H9 (cell line): ENCODE results near the gene TTC23. TPM values are rescaled to one million over a fixed set of nuclear protein-coding genes. Genes with fewer than 3 reads are reported as not detected.

ENCODE experiments used
- DNase-seq: peaks from one replicate; pipeline ENCODE4 v3.0.0-alpha.2; 2017
- H2AFZ ChIP-seq: one replicate; pipeline ENCODE4 v1.6.1; 2013; ENCODE audit warnings: mild to moderate bottlenecking, low read length, control low read depth, moderate library complexity
- H2AK5ac ChIP-seq: 2 replicates; pipeline ENCODE4 v1.6.1; 2013; ENCODE audit warnings: low read length, control low read depth, mixed read lengths; ENCODE audit not compliant: insufficient read length
- H2BK120ac ChIP-seq: one replicate; pipeline ENCODE4 v1.6.1; 2013; ENCODE audit warnings: low read depth, mild to moderate bottlenecking, low read length, control low read depth, inconsistent platforms; ENCODE audit not compliant: poor library complexity, severe bottlenecking
- H2BK12ac ChIP-seq: 2 replicates; pipeline ENCODE4 v1.6.1; 2013; ENCODE audit warnings: low read length, control low read depth, mixed read lengths, low read depth; ENCODE audit not compliant: insufficient read length
- H2BK15ac ChIP-seq: 2 replicates; pipeline ENCODE4 v1.6.1; 2013; ENCODE audit warnings: low read depth, low read length, control low read depth
- H2BK20ac ChIP-seq: one replicate; pipeline ENCODE4 v1.6.1; 2013; ENCODE audit warnings: low read depth, mild to moderate bottlenecking, low read length, control low read depth, inconsistent platforms; ENCODE audit not compliant: poor library complexity, severe bottlenecking
- H2BK5ac ChIP-seq: 2 replicates; pipeline ENCODE4 v1.6.1; 2013; ENCODE audit warnings: low read length, control low read depth, mixed read lengths; ENCODE audit not compliant: insufficient read length
- H3K14ac ChIP-seq: 2 replicates; pipeline ENCODE4 v1.6.1; 2013; ENCODE audit warnings: low read length, control low read depth; ENCODE audit not compliant: insufficient read depth
- H3K18ac ChIP-seq: 2 replicates; pipeline ENCODE4 v1.6.1; 2013; ENCODE audit warnings: low read depth, mild to moderate bottlenecking, mixed read lengths, low read length, control low read depth; ENCODE audit not compliant: insufficient read length
- H3K23ac ChIP-seq: 2 replicates; pipeline ENCODE4 v1.6.1; 2013; ENCODE audit warnings: low read length, control low read depth, mixed read lengths, low read depth; ENCODE audit not compliant: insufficient read length
- H3K23me2 ChIP-seq: 2 replicates; pipeline ENCODE4 v1.6.1; 2013; ENCODE audit warnings: low read depth, mild to moderate bottlenecking, mixed read lengths, low read length, control low read depth; ENCODE audit not compliant: insufficient read length, poor library complexity, severe bottlenecking
- H3K27ac ChIP-seq: 2 replicates; pipeline ENCODE4 v1.5.1; 2013; ENCODE audit warnings: low read length, control low read depth, mixed read lengths, low read depth; ENCODE audit not compliant: insufficient read length
- H3K27me3 ChIP-seq: 2 replicates; pipeline ENCODE4 v1.6.1; 2013; ENCODE audit warnings: low read length, control low read depth, inconsistent platforms; ENCODE audit not compliant: insufficient read depth
- H3K4ac ChIP-seq: 2 replicates; pipeline ENCODE4 v1.6.1; 2013; ENCODE audit warnings: low read depth, mild to moderate bottlenecking, control low read depth, inconsistent platforms, low read length, moderate library complexity
- H3K4me1 ChIP-seq: 2 replicates; pipeline ENCODE4 v1.6.1; 2013; ENCODE audit warnings: low read length, control low read depth, inconsistent platforms; ENCODE audit not compliant: insufficient read depth
- H3K4me2 ChIP-seq: 2 replicates; pipeline ENCODE4 v1.6.1; 2013; ENCODE audit warnings: low read length, control low read depth, mixed read lengths; ENCODE audit not compliant: insufficient read length, insufficient read depth
- H3K56ac ChIP-seq: 2 replicates; pipeline ENCODE4 v1.6.1; 2013; ENCODE audit warnings: low read depth, mild to moderate bottlenecking, mixed read lengths, low read length, control low read depth; ENCODE audit not compliant: insufficient read length
- H3K79me1 ChIP-seq: 2 replicates; pipeline ENCODE4 v1.6.1; 2013; ENCODE audit warnings: low read depth, mild to moderate bottlenecking, moderate library complexity, low read length, control low read depth, inconsistent platforms; ENCODE audit not compliant: insufficient read depth, poor library complexity, severe bottlenecking
- H3K79me2 ChIP-seq: 2 replicates; pipeline ENCODE4 v1.6.1; 2013; ENCODE audit warnings: low read length, control low read depth, inconsistent platforms; ENCODE audit not compliant: insufficient read depth
- H3K9ac ChIP-seq: 2 replicates; pipeline ENCODE4 v1.6.1; 2013; ENCODE audit warnings: low read length, control low read depth, mixed read lengths; ENCODE audit not compliant: insufficient read length; ENCODE audit errors: extremely low read depth
- H3K9me3 ChIP-seq: one replicate; pipeline ENCODE4 v1.6.1; 2013; ENCODE audit warnings: low read depth, low read length, inconsistent platforms; ENCODE audit not compliant: control insufficient read depth
- H3T11ph ChIP-seq: one replicate; pipeline ENCODE4 v1.6.1; 2013; ENCODE audit warnings: mild to moderate bottlenecking, low read length, control low read depth, inconsistent platforms
- H4K20me1 ChIP-seq: one replicate; pipeline ENCODE4 v1.6.1; 2013; ENCODE audit not compliant: control insufficient read depth, insufficient read length, insufficient read depth
- H4K5ac ChIP-seq: 2 replicates; pipeline ENCODE4 v1.6.1; 2013; ENCODE audit warnings: low read depth, mild to moderate bottlenecking, mixed read lengths, low read length, control low read depth; ENCODE audit not compliant: insufficient read length
- H4K8ac ChIP-seq: replicated peaks from 2 replicates; pipeline ENCODE4 v1.6.1; 2013; ENCODE audit warnings: low read length, control low read depth, mixed read lengths, low read depth; ENCODE audit not compliant: insufficient read length
- H4K91ac ChIP-seq: 2 replicates; pipeline ENCODE4 v1.6.1; 2013; ENCODE audit warnings: low read depth, mild to moderate bottlenecking, moderate library complexity, mixed read lengths, low read length, control low read depth; ENCODE audit not compliant: insufficient read length
- H3K27ac Mint-ChIP-seq, 3 experiments: 2 replicates in 2 of 3; 3 replicates in 1 of 3; pipeline ENCODE4 v1.8.0; 2020 to 2021; ENCODE audit warnings: mixed read lengths in 3 of 3, mild to moderate bottlenecking in 1 of 3, moderate library complexity in 1 of 3
- H3K27me3 Mint-ChIP-seq: 2 replicates; pipeline ENCODE4 v1.8.0; 2021; ENCODE audit warnings: low read depth, mild to moderate bottlenecking, moderate library complexity, mixed read lengths
- H3K36me3 Mint-ChIP-seq, 3 experiments: 2 replicates in 2 of 3; 3 replicates in 1 of 3; pipeline ENCODE4 v1.8.0; 2020 to 2021; ENCODE audit warnings: low read depth in 3 of 3, mixed read lengths in 3 of 3; ENCODE audit not compliant: insufficient read depth in 1 of 3
- H3K4me1 Mint-ChIP-seq, 2 experiments: 2 replicates each; pipeline ENCODE4 v1.8.0; 2020; ENCODE audit warnings: mixed read lengths in 2 of 2
- H3K4me3 Mint-ChIP-seq, 2 experiments: 2 replicates in 1 of 2; 3 replicates in 1 of 2; pipeline ENCODE4 v1.8.0; 2020 to 2021; ENCODE audit warnings: mild to moderate bottlenecking in 2 of 2, mixed read lengths in 2 of 2, moderate library complexity in 1 of 2
- H3K9me3 Mint-ChIP-seq, 2 experiments: 2 replicates in 1 of 2; 3 replicates in 1 of 2; pipeline ENCODE4 v1.8.0; 2020; ENCODE audit warnings: mild to moderate bottlenecking in 2 of 2, mixed read lengths in 2 of 2, moderate library complexity in 1 of 2
- CTCF ChIP-seq: fragments of 200-600 bp; sonication (generic); conservative IDR thresholded peaks from 3 replicates; pipeline ENCODE4 v1.8.0; 2021; ENCODE audit warnings: antibody characterized with exemption, mild to moderate bottlenecking
- WGBS: extraction: QIAGEN DNeasy Blood & Tissue Kit; methylation state at CpG from one replicate; pipeline ENCODE4 v1.1.7; 2013; ENCODE audit warnings: missing lambda C conversion rate, low lambda C conversion rate, mixed read lengths; ENCODE audit not compliant: insufficient read length; ENCODE audit errors: extremely low coverage; 5-methylcytosine and 5-hydroxymethylcytosine counted together
- total RNA-seq: library from RNA; stranded (reverse); gene quantifications from 2 replicates; pipeline ENCODE4 v1.2.1, GENCODE V29; 2021

The TTC23 gene
- total RNA-seq, 1 experiment from 2014 or later = 14.3 TPM

- H3K23ac ChIP-seq = no peak overlapping the region
- no CpG with 5 or more reads among the region's 5 CpGs for WGBS
Observed at GRCh38 chr15:99282586-99282985, 33.2 kb upstream of the TTC23 start.

More at GRCh38 chr15:99282586-99282985, 33.2 kb upstream of the TTC23 start:
- Mint-ChIP-seq H3K27ac (no peak overlapping the region), H3K4me3 (no peak overlapping the region), H3K27me3 (no peaks in the 10 kb centered on the region), H3K9me3 (no peaks in the 10 kb centered on the region), H3K36me3 (no peaks in the 10 kb centered on the region), H3K4me1 (no peaks in the 10 kb centered on the region)
- Histone ChIP-seq H2BK120ac (no peak overlapping the region), H4K91ac (no peak overlapping the region), H4K20me1 (no peaks in the 10 kb centered on the region), H3K56ac (no peak overlapping the region), H2AFZ (no peak overlapping the region), H2BK5ac (no peak overlapping the region), H4K5ac (no peak overlapping the region), H3K9ac (no peak overlapping the region), H3K23me2 (no peaks in the 10 kb centered on the region), H3K79me2 (no peaks in the 10 kb centered on the region), H3K79me1 (no peaks in the 10 kb centered on the region), H3K4ac (no peak overlapping the region), H3K18ac (no peak overlapping the region), H2BK12ac (no peak overlapping the region), H4K8ac (no peak overlapping the region), H2BK15ac (no peak overlapping the region), H3K27me3 (no peaks in the 10 kb centered on the region), H3K4me1 (no peaks in the 10 kb centered on the region), H2BK20ac (no peak overlapping the region), H3T11ph (no peak overlapping the region), H3K4me2 (no peak overlapping the region), H3K27ac (no peak overlapping the region), H3K14ac (no peak overlapping the region), H3K9me3 (no peaks in the 10 kb centered on the region), H2AK5ac (no peak overlapping the region)
- TF ChIP-seq CTCF = no peak
- DNase-seq = no peak
